T-helper 1 cell treated with Interleukin-12 subunit alpha and Interleukin-12 subunit beta and Interleukin-4 antibody, amounts not matched to agents 30 μg/mL and 1 μg/mL, for 36 hours (primary cell): ENCODE measurements around the gene INPP5B.
"Not testable (repeated sequence)": the region's sequence is repeated elsewhere in the genome, so short reads cannot be mapped to it uniquely, and the experiment has no call there.

Experiments
- H3K27ac Mint-ChIP-seq: one replicate; pipeline ENCODE4 v1.8.0; 2021; ENCODE audit warnings: mild to moderate bottlenecking, mixed read lengths
- H3K27me3 Mint-ChIP-seq: one replicate; pipeline ENCODE4 v1.8.0; 2021; ENCODE audit warnings: low read depth, mixed read lengths
- H3K36me3 Mint-ChIP-seq: one replicate; pipeline ENCODE4 v1.8.0; 2021; ENCODE audit warnings: low read depth, mixed read lengths
- H3K4me1 Mint-ChIP-seq: one replicate; pipeline ENCODE4 v1.8.0; 2021; ENCODE audit warnings: low read depth, mixed read lengths
- H3K4me3 Mint-ChIP-seq: one replicate; pipeline ENCODE4 v1.8.0; 2021; ENCODE audit warnings: mild to moderate bottlenecking, moderate library complexity, mixed read lengths
- H3K9me3 Mint-ChIP-seq: one replicate; pipeline ENCODE4 v1.8.0; 2021; ENCODE audit warnings: mixed read lengths

INPP5B gene

DNA sequence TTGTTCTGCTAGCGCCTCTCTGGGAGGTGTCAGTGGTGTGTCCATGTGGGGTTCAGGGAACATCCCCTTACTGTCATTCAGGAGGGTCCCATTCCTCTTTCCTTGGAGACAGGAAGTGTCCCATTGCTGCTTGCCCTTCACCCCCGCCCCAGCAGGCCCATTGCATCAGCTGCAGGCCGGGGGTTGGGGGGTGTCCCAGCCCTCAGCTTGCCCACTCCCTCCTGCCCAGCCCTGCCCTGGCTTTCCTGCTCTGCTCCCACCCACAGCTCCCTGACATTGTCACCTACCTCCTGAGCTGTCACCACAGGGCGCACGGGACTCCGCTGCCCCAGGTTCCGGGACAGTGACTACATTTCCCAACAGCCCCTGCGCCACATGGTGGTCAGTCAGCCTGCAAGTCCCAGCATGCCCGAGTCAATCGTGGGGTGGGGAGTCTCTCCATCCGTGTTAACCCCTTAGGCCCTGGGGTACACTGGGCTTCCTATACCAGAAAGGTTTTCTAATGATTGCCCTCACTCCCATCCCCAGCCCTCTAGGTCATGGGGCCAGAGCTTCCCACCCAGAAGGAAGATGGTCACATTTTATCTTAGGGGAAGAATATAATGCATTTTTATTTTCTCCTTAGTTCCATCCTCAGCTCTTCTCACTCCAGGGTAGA is at the start of gene INPP5B:
Gene INPP5B (minus strand): TSS at position 351 of the 658 bp plus-strand sequence. CDS start 745 bp downstream, outside the sequence.
- no peaks in the 10 kb centered on the region for H3K27me3 Mint-ChIP-seq
- peaks cover 5% of the 10 kb centered on the region for H3K36me3 Mint-ChIP-seq
- peaks cover 11% of the 10 kb centered on the region for H3K4me1 Mint-ChIP-seq
- H3K9me3 Mint-ChIP-seq = no peaks in the 10 kb centered on the region
- peak within 1 kb of the TSS; percentile 93 for H3K27ac Mint-ChIP-seq
- peak within 1 kb of the TSS; percentile 95 for H3K4me3 Mint-ChIP-seq

DNA sequence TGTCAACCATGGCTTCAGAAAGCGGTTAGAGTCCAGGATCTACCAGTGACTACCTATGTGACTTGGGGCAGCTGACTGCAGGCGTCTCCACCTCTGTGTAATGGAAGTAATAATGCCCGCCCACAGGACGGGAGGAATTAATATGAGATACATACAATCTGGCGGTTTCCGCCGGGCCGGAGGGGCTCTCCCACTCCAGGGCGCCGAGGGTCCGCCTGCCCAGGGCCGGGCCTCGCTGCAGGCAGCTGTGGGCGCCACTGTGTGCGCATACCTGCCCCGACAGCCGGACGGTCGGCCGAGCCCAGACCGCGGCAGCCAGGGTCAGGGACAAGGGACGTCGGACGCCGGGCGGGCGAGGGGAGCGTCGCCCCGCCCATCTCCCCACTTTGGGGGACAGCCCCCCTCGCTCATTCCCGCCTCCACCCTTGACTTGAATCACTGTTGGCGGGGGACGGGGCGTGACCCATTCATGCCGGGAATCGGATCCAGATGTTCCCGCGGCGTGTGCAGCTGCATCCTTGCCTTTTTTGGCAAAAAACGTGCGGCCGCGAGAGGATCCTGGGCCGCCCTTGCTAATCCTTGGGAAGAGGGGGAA is 49.0 kb upstream of the INPP5B start:
- H3K36me3 Mint-ChIP-seq = peaks cover 13% of the 10 kb centered on the region
- peaks cover 36% of the 10 kb centered on the region for H3K4me1 Mint-ChIP-seq
- H3K27ac Mint-ChIP-seq = peak overlapping the region; percentile 62
- no peaks in the 10 kb centered on the region for H3K27me3 Mint-ChIP-seq
- peak overlapping the region; percentile 79 for H3K4me3 Mint-ChIP-seq
- no peaks in the 10 kb centered on the region for H3K9me3 Mint-ChIP-seq

DNA sequence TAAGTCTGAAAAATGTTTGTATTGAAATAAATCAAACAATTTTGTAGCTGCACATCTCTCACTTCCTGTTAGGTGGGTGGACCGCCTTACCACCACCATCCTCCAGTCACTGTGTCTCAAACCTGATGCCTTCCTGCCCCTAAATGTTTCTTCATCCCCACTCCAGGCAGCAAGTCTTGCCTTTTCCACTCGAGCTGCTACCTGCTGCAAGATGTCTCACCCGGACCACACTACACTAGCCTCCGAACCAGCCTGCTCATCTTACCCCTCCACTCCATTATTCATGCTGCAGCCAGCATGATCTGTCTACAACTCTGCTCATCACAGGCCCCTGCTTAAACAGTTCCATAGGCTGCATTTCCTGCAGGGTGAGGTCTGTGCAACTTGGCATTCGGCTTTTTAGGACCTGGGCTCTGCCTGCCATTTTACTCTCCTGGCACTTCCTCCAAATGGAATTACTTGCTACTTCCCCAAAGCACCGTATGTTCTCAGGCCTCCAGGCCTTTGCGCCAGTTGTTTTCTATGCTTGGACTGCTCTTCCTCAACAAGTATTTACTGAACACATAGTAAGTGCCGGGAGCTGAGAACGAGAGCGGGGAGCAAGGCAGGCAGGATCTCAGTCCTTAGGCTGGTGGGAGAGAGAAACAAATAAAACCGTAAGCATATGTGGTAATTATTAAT is 48.2 kb upstream of the INPP5B start:
- H3K4me3 Mint-ChIP-seq = peak overlapping the region; percentile 79
- no peaks in the 10 kb centered on the region for H3K27me3 Mint-ChIP-seq

DNA sequence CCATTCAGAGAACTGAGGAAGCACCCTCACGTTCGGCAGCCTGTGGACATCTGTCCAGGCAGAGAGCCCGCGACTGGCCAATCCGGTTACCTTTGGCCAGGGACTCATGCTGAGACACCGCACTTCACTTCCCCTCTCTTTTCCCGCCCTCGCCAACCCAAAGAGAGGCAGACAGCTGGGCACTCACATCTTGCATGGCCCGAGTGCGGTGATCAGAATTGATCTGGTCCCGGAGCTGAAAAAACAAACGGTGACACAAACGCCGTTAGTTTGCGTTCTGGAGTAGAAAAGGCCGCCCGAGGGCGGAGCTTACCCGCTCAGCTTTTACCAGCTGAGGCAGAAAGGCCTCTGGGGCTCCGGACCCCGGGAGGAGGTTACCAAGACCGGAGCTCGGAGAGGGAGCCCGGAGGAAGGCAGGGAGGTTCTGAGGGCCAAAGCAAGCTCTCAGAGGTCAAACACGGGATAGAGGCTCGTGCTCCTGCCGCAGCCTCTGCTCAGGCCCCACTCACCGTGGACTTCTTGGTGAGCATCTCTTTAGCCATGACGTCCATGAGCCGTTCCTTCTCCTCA is 42.6 kb upstream of the INPP5B start:
- peak overlapping the region; percentile 95 for H3K27ac Mint-ChIP-seq
- peak overlapping the region; percentile 99 for H3K4me3 Mint-ChIP-seq
- no peaks in the 10 kb centered on the region for H3K9me3 Mint-ChIP-seq
- H3K4me1 Mint-ChIP-seq = peaks cover 18% of the 10 kb centered on the region
- H3K36me3 Mint-ChIP-seq = peaks cover 16% of the 10 kb centered on the region
- H3K27me3 Mint-ChIP-seq = no peaks in the 10 kb centered on the region

More for the DNA sequence above, 48.2 kb upstream of the INPP5B start:
- Mint-ChIP-seq H3K27ac (peak overlapping the region; percentile 71), H3K4me1 (peaks cover 32% of the 10 kb centered on the region), H3K36me3 (peaks cover 14% of the 10 kb centered on the region), H3K9me3 (no peaks in the 10 kb centered on the region)

DNA sequence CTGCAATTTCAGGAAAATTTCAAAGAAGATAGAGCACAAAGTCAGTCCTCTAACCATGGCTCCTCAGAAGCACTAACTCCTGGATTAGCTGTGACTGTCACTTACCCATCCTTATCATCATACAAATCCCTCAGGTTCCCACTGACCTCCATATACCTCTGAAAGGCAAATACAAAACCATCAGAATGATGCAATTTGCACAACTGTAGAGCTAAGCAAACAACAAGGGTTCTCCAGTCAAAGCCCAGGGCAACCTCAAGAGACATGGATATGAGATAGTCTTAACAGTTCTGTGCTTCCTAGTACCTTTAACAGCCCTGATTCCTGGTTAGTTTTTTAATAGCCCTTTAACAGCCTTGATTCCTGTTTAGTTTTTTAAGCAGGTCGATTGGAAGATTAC is 40.8 kb upstream of the INPP5B start:
- no peak overlapping the region for H3K4me3 Mint-ChIP-seq
- H3K4me1 Mint-ChIP-seq = peaks cover 16% of the 10 kb centered on the region

DNA sequence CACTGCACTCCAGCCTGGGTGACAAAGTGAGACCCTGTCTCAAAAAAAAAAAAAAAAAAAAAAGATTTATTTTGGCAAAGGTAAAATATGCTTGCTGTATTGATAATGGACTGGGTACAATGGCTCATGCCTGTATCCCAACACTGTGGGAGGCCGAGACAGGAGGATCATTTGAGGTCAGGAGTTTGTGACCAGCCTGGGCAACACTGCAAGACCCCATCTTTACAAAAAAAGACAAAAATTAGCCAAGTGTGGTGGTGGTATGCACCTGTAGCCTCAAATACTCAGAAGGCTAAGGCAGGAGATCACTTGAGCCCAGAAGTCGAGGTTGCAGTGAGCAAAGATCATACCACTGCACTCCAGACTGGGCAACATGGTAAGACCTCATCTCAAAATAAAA is 36.7 kb upstream of the INPP5B start:
- no peak overlapping the region for H3K27ac Mint-ChIP-seq
- H3K36me3 Mint-ChIP-seq = peaks cover 41% of the 10 kb centered on the region
- no peaks in the 10 kb centered on the region for H3K27me3 Mint-ChIP-seq
- no peak overlapping the region for H3K4me3 Mint-ChIP-seq
- H3K4me1 Mint-ChIP-seq = peaks cover 11% of the 10 kb centered on the region
- H3K9me3 Mint-ChIP-seq = no peaks in the 10 kb centered on the region

More for the DNA sequence above, 40.8 kb upstream of the INPP5B start:
- no peak overlapping the region for H3K27ac Mint-ChIP-seq
- H3K27me3 Mint-ChIP-seq = no peaks in the 10 kb centered on the region
- no peaks in the 10 kb centered on the region for H3K9me3 Mint-ChIP-seq
- peaks cover 20% of the 10 kb centered on the region for H3K36me3 Mint-ChIP-seq

DNA sequence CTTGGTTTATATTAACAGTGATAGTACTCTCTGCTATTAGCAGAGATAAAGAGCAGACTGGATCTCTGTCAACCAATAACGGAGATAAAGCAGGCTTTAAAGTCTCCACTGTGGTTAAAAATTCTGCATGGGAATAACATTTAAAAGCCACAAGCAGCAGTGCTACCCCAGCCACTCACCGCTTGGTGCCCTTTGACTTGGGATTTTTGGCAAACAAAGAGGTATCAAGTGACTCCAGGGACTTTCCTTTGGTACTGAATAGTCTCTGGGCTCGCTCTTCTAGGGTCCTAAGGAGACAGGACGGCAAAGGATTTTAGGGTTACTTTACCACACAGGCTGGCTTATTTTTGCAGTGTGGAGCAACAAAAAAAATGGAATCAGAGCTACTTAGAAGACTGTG is 31.7 kb upstream of the INPP5B start:
- H3K27ac Mint-ChIP-seq = no peak overlapping the region
- peaks cover 60% of the 10 kb centered on the region for H3K36me3 Mint-ChIP-seq
- no peaks in the 10 kb centered on the region for H3K9me3 Mint-ChIP-seq
- no peaks in the 10 kb centered on the region for H3K27me3 Mint-ChIP-seq
- peaks cover 2% of the 10 kb centered on the region for H3K4me1 Mint-ChIP-seq
- H3K4me3 Mint-ChIP-seq = no peak overlapping the region

DNA sequence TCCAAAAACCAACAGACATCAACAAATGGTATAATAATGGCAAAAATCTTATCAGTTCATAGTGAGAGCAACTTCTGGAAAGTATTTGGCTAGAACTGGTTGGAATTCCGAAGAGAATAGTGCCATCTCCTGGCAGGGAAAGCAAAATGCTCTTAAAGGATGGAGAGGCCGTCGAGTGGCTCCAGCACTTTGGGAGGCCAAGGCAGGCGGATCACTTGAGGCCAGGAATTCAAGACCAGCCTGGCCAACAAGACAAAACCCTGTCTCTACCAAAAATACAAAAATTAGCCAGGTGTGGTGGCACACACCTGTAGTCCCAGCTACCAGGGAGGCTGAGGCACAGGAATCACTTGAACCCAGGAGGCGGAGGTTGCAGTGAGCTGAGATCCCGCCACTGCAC is 28.2 kb upstream of the INPP5B start:
- not testable (repeated sequence) for H3K4me3 Mint-ChIP-seq, H3K27me3 Mint-ChIP-seq, H3K9me3 Mint-ChIP-seq, H3K4me1 Mint-ChIP-seq, H3K27ac Mint-ChIP-seq
- H3K36me3 Mint-ChIP-seq = peaks cover 75% of the 10 kb centered on the region

DNA sequence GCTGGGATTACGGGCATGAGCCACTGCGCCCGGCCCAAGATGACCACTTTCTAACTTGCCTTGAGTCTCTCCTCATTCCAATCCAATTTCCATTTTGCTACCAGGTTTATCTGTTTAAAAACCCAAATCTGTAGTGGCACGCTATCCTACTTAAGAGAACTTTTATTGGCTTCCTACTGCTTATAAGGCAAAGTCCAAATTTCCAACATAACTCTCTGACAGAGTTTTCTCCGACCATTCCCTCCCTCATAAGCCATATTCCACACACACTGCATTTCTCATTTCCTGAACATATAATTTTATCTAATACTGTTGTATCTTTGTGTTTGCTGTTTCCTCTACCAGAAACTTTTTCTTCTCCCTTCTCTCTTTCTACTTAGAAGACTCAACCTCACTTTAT is 27.7 kb upstream of the INPP5B start:
- no peaks in the 10 kb centered on the region for H3K27me3 Mint-ChIP-seq
- no peaks in the 10 kb centered on the region for H3K9me3 Mint-ChIP-seq
- H3K4me3 Mint-ChIP-seq = no peak overlapping the region
- H3K27ac Mint-ChIP-seq = no peak overlapping the region
- H3K4me1 Mint-ChIP-seq = peaks cover 6% of the 10 kb centered on the region
- H3K36me3 Mint-ChIP-seq = peaks cover 75% of the 10 kb centered on the region

DNA sequence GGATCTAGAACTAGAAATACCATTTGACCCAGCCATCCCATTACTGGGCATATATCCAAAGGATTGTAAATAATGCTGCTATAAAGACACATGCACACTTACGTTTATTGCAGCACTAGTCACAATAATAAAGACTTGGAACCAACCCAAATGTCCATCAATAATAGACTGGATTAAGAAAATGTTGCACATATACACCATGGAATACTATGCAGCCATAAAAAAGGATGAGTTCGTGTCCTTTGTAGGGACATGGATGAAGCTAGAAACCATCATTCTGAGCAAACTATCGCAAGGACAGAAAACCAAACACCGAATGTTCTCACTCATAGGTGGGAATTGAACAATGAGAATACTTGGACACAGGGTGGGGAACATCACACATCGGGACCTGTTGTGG is 26.8 kb upstream of the INPP5B start:
- H3K9me3 Mint-ChIP-seq, H3K27ac Mint-ChIP-seq, H3K27me3 Mint-ChIP-seq, H3K4me3 Mint-ChIP-seq, H3K4me1 Mint-ChIP-seq: not testable (repeated sequence)
- peaks cover 71% of the 10 kb centered on the region for H3K36me3 Mint-ChIP-seq

DNA sequence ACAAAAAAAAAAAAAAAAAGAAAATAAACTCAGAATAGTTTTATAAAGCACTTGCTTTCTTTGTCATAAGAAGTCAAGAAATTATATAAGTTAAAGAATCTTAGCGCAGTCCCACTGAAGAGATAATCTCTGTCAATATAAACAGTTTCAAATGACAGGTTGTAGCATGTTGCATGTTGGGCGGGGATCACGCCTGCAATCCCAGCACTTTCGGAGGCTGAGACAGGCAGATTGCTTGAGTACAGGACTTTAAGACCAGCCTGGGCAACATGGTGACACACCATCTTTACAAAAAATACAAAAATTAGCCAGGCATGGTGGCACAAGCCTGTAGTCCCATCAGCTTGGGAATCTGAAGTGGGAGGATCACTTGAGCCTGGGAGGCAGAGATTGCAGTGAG is 18.4 kb upstream of the INPP5B start:
- H3K27me3 Mint-ChIP-seq = no peaks in the 10 kb centered on the region
- no peak overlapping the region for H3K4me3 Mint-ChIP-seq
- H3K9me3 Mint-ChIP-seq = no peaks in the 10 kb centered on the region
- no peak overlapping the region for H3K27ac Mint-ChIP-seq
- H3K4me1 Mint-ChIP-seq = no peaks in the 10 kb centered on the region
- peaks cover 34% of the 10 kb centered on the region for H3K36me3 Mint-ChIP-seq

DNA sequence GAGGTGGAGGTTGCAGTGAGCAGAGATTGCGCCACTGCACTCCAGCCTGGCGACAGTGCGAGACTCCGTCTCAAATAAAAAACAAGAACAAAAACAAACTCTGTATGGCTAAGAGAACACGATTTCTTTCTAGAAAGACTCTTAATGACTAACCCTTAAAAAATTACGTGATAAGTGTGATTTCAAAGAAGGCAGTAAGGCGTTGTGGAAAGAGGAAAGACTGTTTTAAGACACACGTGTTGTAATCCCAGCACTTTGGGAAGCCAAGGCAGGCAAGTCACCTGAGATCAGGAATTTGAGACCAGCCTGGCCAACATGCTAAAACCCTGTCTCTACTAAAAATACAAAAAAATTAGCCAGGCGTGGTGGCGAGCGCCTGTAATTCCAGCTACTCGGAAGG is 17.3 kb upstream of the INPP5B start:
- H3K27ac Mint-ChIP-seq, H3K4me1 Mint-ChIP-seq: not testable (repeated sequence)
- peaks cover 31% of the 10 kb centered on the region for H3K36me3 Mint-ChIP-seq

DNA sequence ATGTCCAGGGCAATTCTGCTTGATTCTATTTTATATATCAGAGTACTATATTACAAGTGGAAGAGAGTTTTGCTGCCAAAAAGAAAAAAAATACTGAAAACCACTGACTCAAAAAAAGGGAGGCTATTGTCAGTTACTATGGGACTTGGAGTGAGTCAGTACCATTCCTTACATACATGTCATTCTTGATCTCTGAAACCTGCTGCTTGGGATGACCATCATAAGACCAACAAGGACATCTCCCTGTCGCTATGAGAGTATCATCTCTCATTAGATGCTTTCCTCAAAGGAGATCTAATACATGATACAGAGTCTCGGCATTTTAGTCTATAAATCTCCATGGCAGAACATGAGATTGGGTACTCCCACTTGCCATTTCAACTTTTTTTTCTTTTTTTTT is 11.8 kb upstream of the INPP5B start:
- Mint-ChIP-seq H3K27me3 (no peaks in the 10 kb centered on the region), H3K9me3 (no peaks in the 10 kb centered on the region), H3K4me3 (no peak overlapping the region), H3K27ac (no peak overlapping the region), H3K4me1 (no peaks in the 10 kb centered on the region), H3K36me3 (peaks cover 15% of the 10 kb centered on the region)

More for the DNA sequence above, 17.3 kb upstream of the INPP5B start:
- H3K27me3 Mint-ChIP-seq, H3K9me3 Mint-ChIP-seq, H3K4me3 Mint-ChIP-seq: not testable (repeated sequence)

DNA sequence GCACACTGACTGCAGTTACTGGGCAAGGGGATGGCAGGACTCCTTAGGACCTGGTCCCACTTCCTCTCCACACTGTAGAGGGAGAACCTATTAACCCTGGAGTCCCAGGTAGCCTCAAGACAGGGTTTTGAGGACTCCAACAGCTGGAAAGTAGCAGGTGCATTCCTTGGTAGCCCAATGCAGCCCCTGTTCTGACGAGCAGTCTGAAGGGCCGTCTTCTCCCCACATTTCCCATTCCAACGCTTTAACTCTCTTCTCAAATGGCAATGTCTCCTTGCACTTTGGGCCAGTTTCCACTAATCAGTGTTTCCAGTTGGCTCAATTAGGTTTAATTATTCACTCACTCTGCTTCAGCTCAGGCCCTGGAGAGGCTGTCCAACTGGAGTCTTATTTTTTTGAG is 8.8 kb upstream of the INPP5B start:
- no peaks in the 10 kb centered on the region for H3K9me3 Mint-ChIP-seq
- H3K4me1 Mint-ChIP-seq = no peaks in the 10 kb centered on the region
- peaks cover 13% of the 10 kb centered on the region for H3K36me3 Mint-ChIP-seq
- H3K27me3 Mint-ChIP-seq = no peaks in the 10 kb centered on the region
- no peak overlapping the region for H3K27ac Mint-ChIP-seq
- H3K4me3 Mint-ChIP-seq = no peak overlapping the region
